PFSK-1 (cell line): ENCODE measurements around the gene CTTNBP2.

Experiments
- FOXP2 ChIP-seq: optimal IDR thresholded peaks from 2 replicates; pipeline ENCODE3; 2011; ENCODE audit warnings: borderline replicate concordance, control low read depth, inconsistent platforms; ENCODE audit not compliant: insufficient read depth; ENCODE audit errors: extremely low read length, extremely low read depth
- POLR2AphosphoS5 ChIP-seq: IDR thresholded peaks from 2 replicates; pipeline ENCODE4 v1.6.1; 2012; ENCODE audit warnings: low read depth, mild to moderate bottlenecking, control low read depth, low read length, moderate library complexity
- SIN3A ChIP-seq: IDR thresholded peaks from 2 replicates; pipeline ENCODE4 v1.6.1; 2012; ENCODE audit warnings: mild to moderate bottlenecking, low read length, moderate library complexity, borderline replicate concordance; ENCODE audit not compliant: insufficient read depth
- TAF1 ChIP-seq: IDR thresholded peaks from 2 replicates; pipeline ENCODE4 v1.6.1; 2012; ENCODE audit warnings: low read length, control low read depth, borderline replicate concordance; ENCODE audit not compliant: insufficient read depth
- TF ChIP-seq, protein P1 (sequence below), 2 experiments: IDR thresholded peaks; 2 replicates each; pipeline versions ENCODE4 v1.6.1 to v1.8.0; 2011 to 2012; ENCODE audit warnings: low read depth in 2 of 2, low read length in 2 of 2, control low read depth in 1 of 2, inconsistent platforms in 1 of 2, mild to moderate bottlenecking in 1 of 2, moderate library complexity in 1 of 2; ENCODE audit not compliant: insufficient read depth in 1 of 2

CTTNBP2 gene

DNA sequence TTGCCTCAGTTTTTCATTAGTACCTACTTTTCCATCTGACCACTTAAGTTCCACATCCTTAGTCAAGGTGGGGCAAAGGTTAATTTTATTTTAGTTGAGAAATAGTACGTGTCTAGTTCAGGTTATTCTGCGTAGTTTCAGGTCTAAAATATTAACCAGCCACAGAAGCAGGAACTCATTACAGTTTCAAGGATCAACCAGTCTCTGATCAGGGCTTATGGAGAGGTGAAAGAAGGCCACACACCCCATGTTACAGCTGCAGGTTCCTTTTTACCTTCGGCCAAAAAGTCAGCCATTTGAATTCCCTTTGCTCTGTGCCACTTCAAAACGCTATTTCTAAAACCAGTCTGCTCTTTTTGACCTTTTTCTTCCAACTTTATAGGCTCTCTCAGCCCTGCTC, 134.2 kb downstream of the CTTNBP2 start:
- TF ChIP-seq POLR2AphosphoS5 (no peak), FOXP2 (no peak)
- TF ChIP-seq, protein P1, sequence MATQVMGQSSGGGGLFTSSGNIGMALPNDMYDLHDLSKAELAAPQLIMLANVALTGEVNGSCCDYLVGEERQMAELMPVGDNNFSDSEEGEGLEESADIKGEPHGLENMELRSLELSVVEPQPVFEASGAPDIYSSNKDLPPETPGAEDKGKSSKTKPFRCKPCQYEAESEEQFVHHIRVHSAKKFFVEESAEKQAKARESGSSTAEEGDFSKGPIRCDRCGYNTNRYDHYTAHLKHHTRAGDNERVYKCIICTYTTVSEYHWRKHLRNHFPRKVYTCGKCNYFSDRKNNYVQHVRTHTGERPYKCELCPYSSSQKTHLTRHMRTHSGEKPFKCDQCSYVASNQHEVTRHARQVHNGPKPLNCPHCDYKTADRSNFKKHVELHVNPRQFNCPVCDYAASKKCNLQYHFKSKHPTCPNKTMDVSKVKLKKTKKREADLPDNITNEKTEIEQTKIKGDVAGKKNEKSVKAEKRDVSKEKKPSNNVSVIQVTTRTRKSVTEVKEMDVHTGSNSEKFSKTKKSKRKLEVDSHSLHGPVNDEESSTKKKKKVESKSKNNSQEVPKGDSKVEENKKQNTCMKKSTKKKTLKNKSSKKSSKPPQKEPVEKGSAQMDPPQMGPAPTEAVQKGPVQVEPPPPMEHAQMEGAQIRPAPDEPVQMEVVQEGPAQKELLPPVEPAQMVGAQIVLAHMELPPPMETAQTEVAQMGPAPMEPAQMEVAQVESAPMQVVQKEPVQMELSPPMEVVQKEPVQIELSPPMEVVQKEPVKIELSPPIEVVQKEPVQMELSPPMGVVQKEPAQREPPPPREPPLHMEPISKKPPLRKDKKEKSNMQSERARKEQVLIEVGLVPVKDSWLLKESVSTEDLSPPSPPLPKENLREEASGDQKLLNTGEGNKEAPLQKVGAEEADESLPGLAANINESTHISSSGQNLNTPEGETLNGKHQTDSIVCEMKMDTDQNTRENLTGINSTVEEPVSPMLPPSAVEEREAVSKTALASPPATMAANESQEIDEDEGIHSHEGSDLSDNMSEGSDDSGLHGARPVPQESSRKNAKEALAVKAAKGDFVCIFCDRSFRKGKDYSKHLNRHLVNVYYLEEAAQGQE (IDR thresholded peaks at IDR 0.05; ENCODE audit: insufficient read depth in 1 of 2, low read depth in 2 of 2, low read length in 2 of 2) = no peak

DNA sequence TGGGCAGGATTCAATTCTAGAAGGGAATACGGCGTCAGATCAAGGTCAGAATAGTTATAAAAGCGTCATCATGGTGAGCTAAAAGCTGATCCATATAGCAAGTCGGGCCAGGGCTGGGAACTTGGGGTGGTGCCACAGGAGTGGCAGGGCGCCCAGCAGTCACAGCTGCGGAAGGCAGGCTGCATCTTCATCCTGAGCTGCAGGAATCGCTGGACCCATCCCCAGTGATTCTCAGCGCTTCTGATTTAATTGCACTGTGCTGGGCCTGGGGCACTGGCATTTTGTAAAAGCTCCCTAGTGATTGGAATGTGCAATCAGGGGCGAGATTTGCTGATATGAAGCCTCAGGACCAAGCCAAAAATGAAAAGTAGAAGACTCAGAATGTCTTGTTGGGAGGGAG, 135.3 kb downstream of the CTTNBP2 start:
- no peak for TF ChIP-seq TAF1

DNA sequence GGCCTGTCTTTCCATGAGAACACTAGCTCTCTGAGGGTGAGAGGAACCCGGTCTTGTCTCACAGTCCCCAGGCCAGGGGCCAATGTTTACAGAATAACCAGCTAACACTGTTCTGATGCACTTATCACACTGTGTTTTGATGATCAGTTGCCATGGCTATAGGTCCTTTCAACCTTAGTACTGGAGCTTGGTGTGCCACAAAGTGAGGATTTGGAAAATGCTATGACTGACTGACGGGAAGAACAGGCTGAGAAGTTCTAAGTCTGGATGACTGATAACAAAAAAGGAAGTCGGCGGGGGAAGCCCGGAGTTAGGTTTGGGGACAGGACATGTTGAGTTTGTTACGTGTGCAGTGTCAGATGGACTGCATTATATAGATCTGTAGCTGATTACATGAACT, 141.8 kb downstream of the CTTNBP2 start:
- TF ChIP-seq FOXP2 = no peak
- no peak for TF ChIP-seq TAF1
- TF ChIP-seq, protein P1 (IDR thresholded peaks at IDR 0.05; ENCODE audit: insufficient read depth in 1 of 2, low read depth in 2 of 2, low read length in 2 of 2) = no peak
- TF ChIP-seq POLR2AphosphoS5 = no peak
- no peak for TF ChIP-seq SIN3A

DNA sequence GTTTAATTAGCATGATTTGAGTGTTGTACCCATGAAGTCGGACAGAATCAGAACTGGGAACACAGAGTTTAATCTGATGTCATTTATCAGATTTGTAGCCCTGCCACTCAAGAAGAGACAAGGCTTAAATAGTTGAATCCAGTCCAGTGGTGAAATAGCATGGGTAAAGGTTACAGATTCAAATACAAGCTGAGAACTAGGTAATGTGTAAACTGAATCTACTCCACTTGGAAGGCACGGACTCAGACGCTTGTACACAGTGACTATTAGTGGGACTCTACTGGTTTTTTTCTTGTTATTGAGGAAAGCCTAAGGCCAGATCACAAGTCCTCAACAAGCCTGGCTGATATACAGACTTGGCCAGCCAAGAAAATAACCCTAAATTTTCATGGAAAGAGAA, 142.9 kb downstream of the CTTNBP2 start:
- TF ChIP-seq TAF1 (no peak), POLR2AphosphoS5 (no peak), SIN3A (no peak), FOXP2 (no peak)
- TF ChIP-seq, protein P1 (IDR thresholded peaks at IDR 0.05; ENCODE audit: insufficient read depth in 1 of 2, low read depth in 2 of 2, low read length in 2 of 2) = no peak

DNA sequence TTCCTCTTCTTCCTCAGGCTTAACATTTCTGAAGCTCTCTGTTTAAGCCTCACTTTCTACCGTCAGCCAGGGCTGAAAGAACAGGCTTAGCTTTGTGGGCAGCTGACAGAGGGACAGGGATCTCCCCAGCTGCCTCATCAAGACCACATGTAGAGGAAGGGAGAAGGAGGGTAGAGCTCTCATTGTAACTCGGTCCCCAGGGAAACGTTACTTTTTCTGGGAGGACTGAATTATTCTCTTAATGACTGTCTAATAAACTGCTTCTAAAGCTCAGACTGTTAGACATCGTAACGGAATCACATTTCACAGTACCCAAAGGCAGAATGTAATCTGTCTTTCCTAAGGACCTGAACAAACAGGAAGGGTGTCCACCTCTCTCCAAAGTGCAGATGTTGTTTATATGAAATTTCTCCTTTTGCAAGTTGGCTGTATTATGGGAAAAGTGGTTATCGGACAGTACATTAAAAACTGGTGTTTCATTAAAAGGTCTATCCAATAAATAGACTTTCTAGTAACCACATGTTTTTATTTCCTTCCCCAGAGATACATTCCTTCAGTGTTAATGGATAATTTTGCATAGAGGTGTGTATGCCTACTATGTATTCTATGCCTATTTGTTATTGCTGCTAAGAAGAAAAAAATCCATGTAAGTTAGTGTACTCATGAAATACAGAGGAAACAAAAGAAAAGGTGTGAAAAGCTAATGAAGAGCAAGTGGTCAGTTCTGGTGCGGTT, 144.2 kb downstream of the CTTNBP2 start:
- TF ChIP-seq TAF1 = no peak
- TF ChIP-seq, protein P1 (IDR thresholded peaks at IDR 0.05; ENCODE audit: insufficient read depth in 1 of 2, low read depth in 2 of 2, low read length in 2 of 2) = no peak
- no peak for TF ChIP-seq POLR2AphosphoS5
- TF ChIP-seq FOXP2 = no peak
- no peak for TF ChIP-seq SIN3A
